T-helper 2 cell treated with Interferon-gamma antibody and Interleukin-4, amounts not matched to agents 5 μg/mL and 100 μg/mL, for 36 hours (primary cell): ENCODE measurements around the gene PAK4.
A peak's percentile ranks its signal among the peaks of the same experiment; 100 is the strongest.
"Not testable (repeated sequence)": the region's sequence is repeated elsewhere in the genome, so short reads cannot be mapped to it uniquely, and the experiment has no call there.

ENCODE experiments used
- DNase-seq: peaks from one replicate; pipeline ENCODE4 v3.0.0; 2021; ENCODE audit warnings: low spot score
- H3K27ac Mint-ChIP-seq: one replicate; pipeline ENCODE4 v1.8.0; 2021; ENCODE audit warnings: mild to moderate bottlenecking, mixed read lengths
- H3K27me3 Mint-ChIP-seq: one replicate; pipeline ENCODE4 v1.8.0; 2021; ENCODE audit warnings: low read depth, mixed read lengths
- H3K36me3 Mint-ChIP-seq: one replicate; pipeline ENCODE4 v1.8.0; 2021; ENCODE audit warnings: low read depth, mixed read lengths
- H3K4me1 Mint-ChIP-seq: one replicate; pipeline ENCODE4 v1.8.0; 2021; ENCODE audit warnings: low read depth, mixed read lengths
- H3K4me3 Mint-ChIP-seq: one replicate; pipeline ENCODE4 v1.8.0; 2022; ENCODE audit warnings: mild to moderate bottlenecking, moderate library complexity, mixed read lengths
- H3K9me3 Mint-ChIP-seq: one replicate; pipeline ENCODE4 v1.8.0; 2021; ENCODE audit warnings: mixed read lengths

The PAK4 gene

GRCh38 chr19:39125554-39126311 is at the start of gene PAK4:
TSS of gene PAK4 (plus strand) at chr19:39125786. CDS start at chr19:39169554, 43,768 bp downstream.
- H3K4me1 Mint-ChIP-seq: peaks cover 25% of the 10 kb centered on the region
- DNase-seq: peak; percentile 97
- H3K27me3 Mint-ChIP-seq: peaks cover 2% of the 10 kb centered on the region
- H3K27ac Mint-ChIP-seq: peak within 1 kb of the TSS; percentile 95
- H3K36me3 Mint-ChIP-seq: peaks cover 1% of the 10 kb centered on the region
- H3K9me3 Mint-ChIP-seq: no peaks in the 10 kb centered on the region
- peak within 1 kb of the TSS; percentile 96 for H3K4me3 Mint-ChIP-seq

- H3K4me3 Mint-ChIP-seq: no peak overlapping the region
- no peak for DNase-seq
- peaks cover 6% of the 10 kb centered on the region for H3K4me1 Mint-ChIP-seq
- no peaks in the 10 kb centered on the region for H3K9me3 Mint-ChIP-seq
- H3K36me3 Mint-ChIP-seq: no peaks in the 10 kb centered on the region
- H3K27ac Mint-ChIP-seq: no peak overlapping the region
- peaks cover 24% of the 10 kb centered on the region for H3K27me3 Mint-ChIP-seq
Measured at GRCh38 chr19:39077323-39077722, 48.3 kb upstream of the PAK4 start.

GRCh38 chr19:39078436-39079200 is 47.0 kb upstream of the PAK4 start:
- no peak for DNase-seq
- no peaks in the 10 kb centered on the region for H3K9me3 Mint-ChIP-seq
- H3K27ac Mint-ChIP-seq: no peak overlapping the region
- no peak overlapping the region for H3K4me3 Mint-ChIP-seq
- H3K4me1 Mint-ChIP-seq: peaks cover 5% of the 10 kb centered on the region
- peaks cover 37% of the 10 kb centered on the region for H3K27me3 Mint-ChIP-seq
- H3K36me3 Mint-ChIP-seq: no peaks in the 10 kb centered on the region

GRCh38 chr19:39080431-39080830 is 45.2 kb upstream of the PAK4 start:
- Mint-ChIP-seq H3K4me1 (peaks cover 3% of the 10 kb centered on the region), H3K4me3 (no peak overlapping the region), H3K36me3 (no peaks in the 10 kb centered on the region), H3K27ac (no peak overlapping the region), H3K9me3 (no peaks in the 10 kb centered on the region), H3K27me3 (peaks cover 50% of the 10 kb centered on the region)
- DNase-seq: no peak

- H3K4me3 Mint-ChIP-seq: no peak overlapping the region
- H3K9me3 Mint-ChIP-seq: no peaks in the 10 kb centered on the region
- DNase-seq: no peak
- H3K36me3 Mint-ChIP-seq: no peaks in the 10 kb centered on the region
- H3K4me1 Mint-ChIP-seq: peaks cover 3% of the 10 kb centered on the region
- H3K27me3 Mint-ChIP-seq: peaks cover 52% of the 10 kb centered on the region
- no peak overlapping the region for H3K27ac Mint-ChIP-seq
Measured at GRCh38 chr19:39082167-39082566, 43.4 kb upstream of the PAK4 start.

GRCh38 chr19:39082745-39083598 is 42.6 kb upstream of the PAK4 start:
- H3K27me3 Mint-ChIP-seq: peaks cover 52% of the 10 kb centered on the region
- no peak for DNase-seq
- no peaks in the 10 kb centered on the region for H3K36me3 Mint-ChIP-seq
- peaks cover 3% of the 10 kb centered on the region for H3K4me1 Mint-ChIP-seq
- no peaks in the 10 kb centered on the region for H3K9me3 Mint-ChIP-seq
- H3K4me3 Mint-ChIP-seq: no peak overlapping the region
- no peak overlapping the region for H3K27ac Mint-ChIP-seq

- no peaks in the 10 kb centered on the region for H3K9me3 Mint-ChIP-seq
- H3K4me1 Mint-ChIP-seq: peaks cover 3% of the 10 kb centered on the region
- no peak for DNase-seq
- peak overlapping the region; percentile 40 for H3K4me3 Mint-ChIP-seq
- H3K36me3 Mint-ChIP-seq: no peaks in the 10 kb centered on the region
- H3K27ac Mint-ChIP-seq: no peak overlapping the region
- peaks cover 52% of the 10 kb centered on the region for H3K27me3 Mint-ChIP-seq
Measured at GRCh38 chr19:39083599-39083982, 42.0 kb upstream of the PAK4 start.

- no peak for DNase-seq
- no peaks in the 10 kb centered on the region for H3K36me3 Mint-ChIP-seq
- H3K4me1 Mint-ChIP-seq: peaks cover 3% of the 10 kb centered on the region
- peak within 1 kb of the TSS; percentile 40 for H3K4me3 Mint-ChIP-seq
- H3K27me3 Mint-ChIP-seq: peaks cover 50% of the 10 kb centered on the region
- H3K9me3 Mint-ChIP-seq: no peaks in the 10 kb centered on the region
- H3K27ac Mint-ChIP-seq: no peak within 1 kb of the TSS
Measured at GRCh38 chr19:39083983-39084731, 41.4 kb upstream of the PAK4 start, which contains the start of gene ACP7. TSS of gene ACP7 (plus strand) at chr19:39084368. CDS start at chr19:39085270, 902 bp downstream.

- H3K4me3 Mint-ChIP-seq: no peak overlapping the region
- H3K27ac Mint-ChIP-seq: no peak overlapping the region
- peaks cover 48% of the 10 kb centered on the region for H3K27me3 Mint-ChIP-seq
Measured at GRCh38 chr19:39084732-39085080, 40.9 kb upstream of the PAK4 start.

GRCh38 chr19:39085392-39085791 is 40.2 kb upstream of the PAK4 start:
- H3K27me3 Mint-ChIP-seq: peaks cover 47% of the 10 kb centered on the region
- peaks cover 3% of the 10 kb centered on the region for H3K4me1 Mint-ChIP-seq
- no peaks in the 10 kb centered on the region for H3K36me3 Mint-ChIP-seq
- H3K9me3 Mint-ChIP-seq: no peaks in the 10 kb centered on the region
- no peak overlapping the region for H3K4me3 Mint-ChIP-seq
- no peak for DNase-seq
- no peak overlapping the region for H3K27ac Mint-ChIP-seq

More at GRCh38 chr19:39084732-39085080, 40.9 kb upstream of the PAK4 start:
- H3K36me3 Mint-ChIP-seq: no peaks in the 10 kb centered on the region
- no peaks in the 10 kb centered on the region for H3K9me3 Mint-ChIP-seq
- no peak for DNase-seq
- peaks cover 3% of the 10 kb centered on the region for H3K4me1 Mint-ChIP-seq

- no peak overlapping the region for H3K27ac Mint-ChIP-seq
- H3K27me3 Mint-ChIP-seq: peaks cover 38% of the 10 kb centered on the region
- H3K36me3 Mint-ChIP-seq: no peaks in the 10 kb centered on the region
- H3K4me1 Mint-ChIP-seq: peaks cover 3% of the 10 kb centered on the region
- no peak for DNase-seq
- H3K4me3 Mint-ChIP-seq: no peak overlapping the region
- no peaks in the 10 kb centered on the region for H3K9me3 Mint-ChIP-seq
Measured at GRCh38 chr19:39086386-39086785, 39.2 kb upstream of the PAK4 start.

- Mint-ChIP-seq H3K27ac (no peak overlapping the region), H3K4me1 (peaks cover 3% of the 10 kb centered on the region), H3K27me3 (peaks cover 28% of the 10 kb centered on the region), H3K36me3 (no peaks in the 10 kb centered on the region), H3K9me3 (no peaks in the 10 kb centered on the region), H3K4me3 (no peak overlapping the region)
- DNase-seq: no peak
Measured at GRCh38 chr19:39087907-39088686, 37.5 kb upstream of the PAK4 start.

- peaks cover 17% of the 10 kb centered on the region for H3K27me3 Mint-ChIP-seq
- not testable (repeated sequence) for H3K36me3 Mint-ChIP-seq, DNase-seq, H3K4me1 Mint-ChIP-seq, H3K27ac Mint-ChIP-seq, H3K4me3 Mint-ChIP-seq, H3K9me3 Mint-ChIP-seq
Measured at GRCh38 chr19:39090016-39090415, 35.6 kb upstream of the PAK4 start.
